ENCODE results near the gene VILL.

GRCh38 chr3:38046821-38047220 lies 56.2 kb downstream of the VILL start:
- no peak for TF ChIP-seq POLR2A (IDR thresholded peaks at IDR 0.05; ENCODE audit: low read length)
- no peak for TF ChIP-seq GATA1 (IDR thresholded peaks at IDR 0.05; ENCODE audit: low read depth, low read length)
